ENCODE data around the gene KIF12. TPM values are rescaled to one million over a fixed set of nuclear protein-coding genes. Genes with fewer than 3 reads are reported as not detected.

Gene KIF12
- polyA plus RNA-seq, 4 donors, result 156 to 211 (median 169) TPM

DNA sequence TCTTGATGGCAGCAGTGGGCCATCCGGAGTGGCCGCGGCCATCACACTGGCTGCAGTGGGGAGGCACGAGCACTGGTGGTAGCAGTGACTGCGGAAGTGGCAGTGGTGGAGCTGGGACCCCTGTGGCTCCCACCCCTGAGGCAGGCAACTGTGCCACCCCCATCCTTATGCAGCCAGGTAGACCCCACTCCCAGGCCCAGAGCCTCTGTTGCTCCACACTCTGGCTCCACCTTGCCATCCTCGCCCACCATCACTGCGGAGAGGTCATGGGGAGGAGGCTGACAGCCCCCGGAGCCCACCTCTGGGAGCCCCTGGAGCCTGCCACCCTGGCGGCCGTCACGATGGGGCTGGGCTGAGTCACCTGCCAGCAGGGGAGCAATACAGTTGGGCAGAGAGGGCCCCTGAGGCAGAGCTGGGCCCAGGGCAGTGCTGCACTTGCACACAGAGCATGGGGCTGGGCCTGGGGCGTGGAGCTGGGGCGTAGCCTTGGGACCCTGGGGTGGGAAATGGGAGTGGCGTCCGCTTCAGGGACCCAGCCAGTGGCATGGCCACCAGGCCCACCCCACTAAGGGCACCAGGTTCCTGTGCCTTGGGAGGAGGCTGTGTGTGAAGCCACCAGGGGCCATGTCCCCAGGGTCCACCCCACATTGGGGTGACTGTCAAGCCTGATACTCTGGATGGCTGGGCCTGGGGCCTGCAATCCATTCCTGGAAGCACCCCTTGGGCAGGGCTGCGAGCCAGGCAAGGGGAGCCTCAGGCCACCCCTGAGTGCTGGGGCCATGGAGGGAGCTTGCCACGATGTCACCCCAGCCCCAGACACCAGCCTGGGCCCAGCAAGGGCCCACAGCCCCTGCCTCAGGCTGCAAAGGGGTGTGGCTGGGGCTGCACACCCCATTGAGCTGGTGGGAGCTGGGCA is 28.6 kb downstream of the KIF12 start:
- no peak for DNase-seq (ENCODE audit: low read depth in 4 of 4, low spot score in 3 of 4)

- no peak for DNase-seq (ENCODE audit: low read depth in 4 of 4, low spot score in 3 of 4)
Measured at GRCh38 chr9:114069476-114070187, 29.5 kb downstream of the KIF12 start.

- no peak for DNase-seq (ENCODE audit: low read depth in 4 of 4, low spot score in 3 of 4)
Measured at GRCh38 chr9:114065304-114065703, 33.8 kb downstream of the KIF12 start.

- no peak for DNase-seq (ENCODE audit: low read depth in 4 of 4, low spot score in 3 of 4)
Measured at GRCh38 chr9:114061830-114062474, 37.1 kb downstream of the KIF12 start.

DNA sequence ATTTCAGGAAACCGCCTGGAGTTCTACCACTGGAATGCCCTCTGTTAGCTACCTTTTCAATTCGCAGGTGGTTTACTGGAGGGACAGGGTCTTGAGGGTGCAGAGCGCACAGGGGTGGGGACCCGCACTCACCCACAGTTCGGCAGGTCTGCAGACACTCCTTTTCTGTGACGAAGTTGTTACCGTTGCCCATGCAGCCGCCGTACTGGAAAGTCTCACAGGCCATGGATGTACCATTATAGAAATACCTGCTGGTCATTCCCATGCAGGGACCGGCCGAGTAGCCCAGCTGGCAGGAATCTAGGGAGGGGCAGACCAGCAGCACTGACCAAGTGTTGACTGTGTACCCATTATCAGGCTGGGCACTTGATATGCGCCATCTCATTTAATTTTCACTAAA is 37.8 kb downstream of the KIF12 start:
- no peak for DNase-seq (ENCODE audit: low read depth in 4 of 4, low spot score in 3 of 4)

- DNase-seq (ENCODE audit: low read depth in 4 of 4, low spot score in 3 of 4), result no peak
Measured at GRCh38 chr9:114060711-114061110, 38.4 kb downstream of the KIF12 start.

DNA sequence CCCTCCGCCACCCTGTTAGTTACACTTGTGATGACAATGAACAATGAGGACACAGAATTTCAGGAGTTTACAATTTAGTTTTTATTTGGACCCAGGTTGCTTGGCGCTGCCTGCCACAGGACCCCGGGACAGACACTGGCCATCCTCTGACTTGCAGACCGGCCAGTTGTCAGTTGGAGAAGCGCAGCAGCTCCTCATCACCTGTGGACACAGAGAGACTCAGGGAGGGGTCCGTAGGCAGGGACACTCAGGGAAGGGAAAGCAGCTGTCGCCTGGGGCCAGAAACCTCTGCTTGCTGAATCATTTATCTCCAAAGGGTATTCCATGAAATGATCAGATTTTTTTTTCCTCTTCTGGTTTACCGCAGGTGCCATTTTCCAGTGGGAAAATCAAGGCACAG is 39.0 kb downstream of the KIF12 start:
- DNase-seq (ENCODE audit: low read depth in 4 of 4, low spot score in 3 of 4), result no peak

DNA sequence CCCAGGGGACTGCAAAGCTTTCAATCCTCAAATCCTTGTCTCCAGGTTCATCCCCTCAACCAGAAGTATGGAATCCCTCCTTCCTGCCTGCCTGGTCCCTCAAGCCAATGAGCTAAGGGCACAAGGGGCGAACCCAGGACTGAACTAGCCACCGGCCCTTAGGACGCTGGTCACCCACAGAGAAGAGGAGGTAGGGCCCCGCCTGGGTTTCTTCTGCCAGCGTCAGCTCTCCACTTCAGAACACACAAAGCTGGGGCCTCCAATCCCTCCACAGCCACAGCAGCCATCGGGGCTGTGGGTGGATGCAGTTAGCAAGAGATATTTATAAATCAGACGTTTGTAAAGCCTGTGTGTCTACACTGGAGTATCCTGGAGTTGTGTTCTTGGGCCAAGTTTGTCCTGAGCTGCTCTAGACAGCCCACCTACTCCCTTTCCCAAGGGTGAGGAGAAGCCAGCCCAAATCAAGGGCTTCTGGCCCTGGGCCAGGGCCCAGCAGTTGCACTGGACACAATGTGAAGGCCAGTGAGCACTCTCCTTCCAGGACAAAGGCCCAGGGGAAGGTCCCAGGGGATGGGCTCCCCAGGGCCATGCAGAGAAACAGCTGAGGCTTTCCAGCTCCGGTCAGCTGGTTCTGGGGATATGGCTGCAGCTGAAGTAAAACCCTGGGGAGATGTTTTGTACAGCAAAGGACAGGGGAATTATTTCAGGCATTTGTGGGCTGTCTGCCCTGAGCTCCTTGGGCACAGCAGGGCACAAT is 39.9 kb downstream of the KIF12 start:
- DNase-seq (ENCODE audit: low read depth in 4 of 4, low spot score in 3 of 4), result no peak

DNA sequence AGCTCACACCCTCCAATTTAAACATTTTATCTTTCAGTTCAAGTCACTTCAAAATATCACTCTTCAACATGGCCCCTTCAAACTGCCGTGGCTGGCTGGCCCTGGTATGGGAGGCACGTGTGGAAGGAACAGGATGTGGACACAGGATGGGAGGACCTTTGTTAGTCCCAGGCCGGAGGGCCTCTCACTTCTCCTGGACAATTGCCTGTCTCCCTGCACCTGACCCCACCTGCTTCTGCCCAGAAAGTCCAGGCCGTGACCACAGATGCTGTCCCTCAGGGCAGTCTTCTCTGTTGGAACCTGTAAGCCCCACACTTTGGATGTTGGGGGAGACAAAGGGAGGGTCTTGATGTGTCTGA is 40.4 kb downstream of the KIF12 start:
- no peak for DNase-seq (ENCODE audit: low read depth in 4 of 4, low spot score in 3 of 4)

GRCh38 chr9:114057161-114057885 is 41.8 kb downstream of the KIF12 start:
- DNase-seq (ENCODE audit: low read depth in 4 of 4, low spot score in 3 of 4), result no peak

GRCh38 chr9:114056527-114056926 is 42.6 kb downstream of the KIF12 start:
- no peak for DNase-seq (ENCODE audit: low read depth in 4 of 4, low spot score in 3 of 4)

GRCh38 chr9:114055894-114056293 is 43.2 kb downstream of the KIF12 start:
- no peak for DNase-seq (ENCODE audit: low read depth in 4 of 4, low spot score in 3 of 4)

- no peak for DNase-seq (ENCODE audit: low read depth in 4 of 4, low spot score in 3 of 4)
Measured at GRCh38 chr9:114055061-114055460, 44.0 kb downstream of the KIF12 start.

DNA sequence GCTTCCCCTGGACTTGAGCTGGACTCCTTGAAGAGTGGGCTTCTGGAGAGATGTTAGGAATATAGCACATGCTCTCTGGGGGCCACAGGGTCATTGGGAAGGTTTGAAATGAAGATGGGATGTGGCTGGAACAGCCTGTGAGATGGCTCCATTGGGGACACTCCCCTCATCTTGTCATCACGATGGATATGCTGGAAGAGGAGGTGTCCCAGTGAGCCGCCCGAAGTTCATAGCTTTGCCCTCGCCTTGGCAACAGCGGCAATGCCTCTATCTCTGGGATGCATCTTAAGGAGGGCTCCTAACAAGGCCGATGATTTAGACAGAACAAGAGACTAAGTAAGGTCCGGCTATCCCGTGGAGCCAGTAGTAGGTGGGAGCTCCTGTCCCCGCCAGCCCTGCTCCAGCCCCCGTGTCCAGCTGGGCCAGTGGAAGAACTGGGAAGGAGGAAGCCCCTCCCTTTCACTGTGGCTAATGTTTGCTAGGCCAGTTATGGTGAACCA is 44.9 kb downstream of the KIF12 start:
- DNase-seq (ENCODE audit: low read depth in 4 of 4, low spot score in 3 of 4), result no peak

GRCh38 chr9:114053246-114054005 is 45.7 kb downstream of the KIF12 start:
- DNase-seq (ENCODE audit: low read depth in 4 of 4, low spot score in 3 of 4), result no peak

DNA sequence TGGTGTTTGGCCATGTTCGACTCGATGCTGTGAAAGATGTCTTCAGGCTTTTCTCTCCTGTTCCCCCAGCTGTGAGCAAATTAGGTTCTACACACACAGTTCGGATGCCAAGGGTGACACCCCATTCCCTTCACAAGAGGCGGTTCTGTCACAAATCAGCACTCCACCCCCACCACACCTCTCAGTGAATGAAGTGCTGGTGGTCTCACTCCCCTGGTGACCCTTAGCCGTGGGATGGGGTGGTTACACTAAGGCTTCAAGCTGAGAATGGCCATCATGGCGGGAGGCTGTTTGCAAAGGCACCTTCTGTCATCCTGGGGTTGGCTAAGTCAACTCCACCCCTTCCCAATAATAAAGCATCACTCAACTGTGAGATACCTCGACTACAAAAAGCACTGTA is 47.4 kb downstream of the KIF12 start:
- DNase-seq (ENCODE audit: low read depth in 4 of 4, low spot score in 3 of 4), result no peak

- no peak for DNase-seq (ENCODE audit: low read depth in 4 of 4, low spot score in 3 of 4)
Measured at GRCh38 chr9:114051281-114051680, 47.8 kb downstream of the KIF12 start.

DNA sequence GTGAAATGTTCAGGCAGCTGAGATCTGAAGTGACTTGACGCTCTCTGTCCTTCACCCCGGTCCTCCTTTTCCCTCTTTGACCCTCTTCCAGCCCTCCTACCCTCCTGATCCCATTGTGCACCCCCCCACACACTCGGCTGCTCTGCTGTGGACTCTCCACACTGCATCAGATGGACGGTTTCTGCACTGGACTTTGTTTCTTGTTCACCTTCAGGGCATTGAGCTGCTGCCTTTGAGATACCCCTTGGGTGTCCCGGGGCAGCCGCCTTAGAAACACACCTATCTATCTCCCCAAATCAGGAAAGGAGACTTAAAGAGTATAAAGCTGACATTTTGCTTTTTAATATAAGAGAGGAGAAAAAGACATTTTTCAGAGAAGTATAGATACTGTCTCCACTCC is 48.4 kb downstream of the KIF12 start:
- DNase-seq (ENCODE audit: low read depth in 4 of 4, low spot score in 3 of 4), result no peak

- DNase-seq (ENCODE audit: low read depth in 4 of 4, low spot score in 3 of 4), result no peak
Measured at GRCh38 chr9:114050226-114050568, 48.9 kb downstream of the KIF12 start.

All from right renal pelvis (tissue), 4 donors.